Stimulated activated CD4-positive, alpha-beta T cell treated with anti-CD3 and anti-CD28 coated beads, Interleukin-12 subunit alpha, Interleukin-12 subunit beta, amount 100 ng/mL, for 4 hours (primary cell): Measurements from ENCODE around the gene GPN1.
"Not testable (repeated sequence)": the region's sequence is repeated elsewhere in the genome, so short reads cannot be mapped to it uniquely, and the experiment has no call there.

ENCODE experiments used
- DNase-seq: peaks from one replicate; pipeline ENCODE4 v3.0.0-alpha.2; 2020

GPN1 gene

DNA sequence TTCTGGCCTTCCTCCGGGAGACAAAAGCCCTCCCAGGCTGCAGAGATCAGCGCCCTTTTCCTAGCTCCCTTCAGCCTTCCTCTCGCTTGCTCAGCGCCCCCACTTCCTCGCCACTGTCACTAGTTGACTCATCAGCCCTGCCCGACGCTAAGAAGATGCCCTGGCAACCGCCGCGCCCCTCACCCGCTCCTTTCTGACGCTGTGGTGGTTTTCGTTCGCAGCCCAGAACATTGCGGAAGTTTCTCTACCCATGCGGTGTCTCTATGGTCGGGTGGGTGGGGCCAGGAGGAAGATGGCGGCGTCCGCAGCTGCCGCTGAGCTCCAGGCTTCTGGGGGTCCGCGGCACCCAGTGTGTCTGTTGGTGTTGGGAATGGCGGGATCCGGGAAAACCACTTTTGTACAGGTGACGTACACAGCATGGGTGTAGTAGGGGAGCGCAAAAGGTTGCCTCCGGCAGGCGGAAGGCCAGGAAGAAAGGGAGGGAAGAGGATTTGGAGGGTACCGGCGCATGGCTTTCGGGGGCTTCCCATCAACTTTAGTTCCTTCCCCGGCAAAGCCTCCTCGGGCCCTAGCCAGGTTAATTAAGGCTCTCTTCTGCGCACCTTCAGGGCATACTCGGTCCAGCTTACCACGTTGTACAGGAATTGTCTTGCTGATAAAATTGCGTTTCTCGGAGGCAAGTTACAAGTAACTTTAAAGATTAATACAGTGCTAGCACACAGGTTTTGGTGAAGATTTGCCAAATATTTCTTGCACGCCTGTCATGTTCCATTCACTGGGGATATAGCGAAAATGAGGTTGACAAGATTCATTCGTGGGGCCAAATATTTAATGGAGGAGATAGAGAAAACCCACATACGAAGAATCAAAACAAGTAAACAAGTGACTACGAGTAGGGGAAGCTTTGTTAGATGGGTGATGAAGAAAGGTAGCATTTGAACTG is at the start of gene GPN1, which contains the start of gene CCDC121:
GPN1 (plus strand) TSS at position 284 of the 943 bp plus-strand sequence; CDS start at position 293, 9 bp downstream.
CCDC121 (minus strand) TSS at position 246 of the 943 bp plus-strand sequence. CDS start 1,213 bp downstream, outside the sequence.
- peak; percentile 88 for DNase-seq

DNA sequence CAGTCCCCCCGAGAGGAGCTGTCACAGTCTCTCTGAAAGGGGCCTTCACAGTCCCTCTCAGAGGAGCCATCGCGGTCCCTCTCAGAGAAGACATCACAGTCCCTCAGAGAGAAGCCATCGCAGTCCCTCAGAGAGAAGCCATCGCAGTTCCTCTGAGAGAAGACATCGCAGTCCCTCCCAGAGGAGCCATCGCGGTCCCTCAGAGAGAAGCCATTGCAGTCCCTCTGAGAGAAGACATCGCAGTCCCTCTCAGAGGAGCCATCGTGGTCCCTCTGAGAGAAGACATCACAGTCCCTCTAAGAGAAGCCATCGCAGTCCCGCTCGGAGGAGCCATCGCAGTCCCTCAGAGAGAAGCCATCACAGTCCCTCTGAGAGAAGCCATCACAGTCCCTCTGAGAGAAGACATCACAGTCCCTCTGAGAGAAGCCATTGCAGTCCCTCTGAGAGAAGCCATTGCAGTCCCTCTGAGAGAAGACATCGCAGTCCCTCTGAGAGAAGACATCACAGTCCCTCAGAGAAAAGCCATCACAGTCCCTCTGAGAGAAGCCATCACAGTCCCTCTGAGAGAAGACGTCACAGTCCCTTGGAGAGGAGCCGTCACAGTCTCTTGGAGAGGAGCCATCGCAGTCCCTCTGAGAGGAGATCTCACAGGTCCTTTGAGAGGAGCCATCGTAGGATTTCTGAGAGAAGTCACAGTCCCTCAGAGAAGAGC is 47.3 kb upstream of the GPN1 start:
- DNase-seq, result no peak

DNA sequence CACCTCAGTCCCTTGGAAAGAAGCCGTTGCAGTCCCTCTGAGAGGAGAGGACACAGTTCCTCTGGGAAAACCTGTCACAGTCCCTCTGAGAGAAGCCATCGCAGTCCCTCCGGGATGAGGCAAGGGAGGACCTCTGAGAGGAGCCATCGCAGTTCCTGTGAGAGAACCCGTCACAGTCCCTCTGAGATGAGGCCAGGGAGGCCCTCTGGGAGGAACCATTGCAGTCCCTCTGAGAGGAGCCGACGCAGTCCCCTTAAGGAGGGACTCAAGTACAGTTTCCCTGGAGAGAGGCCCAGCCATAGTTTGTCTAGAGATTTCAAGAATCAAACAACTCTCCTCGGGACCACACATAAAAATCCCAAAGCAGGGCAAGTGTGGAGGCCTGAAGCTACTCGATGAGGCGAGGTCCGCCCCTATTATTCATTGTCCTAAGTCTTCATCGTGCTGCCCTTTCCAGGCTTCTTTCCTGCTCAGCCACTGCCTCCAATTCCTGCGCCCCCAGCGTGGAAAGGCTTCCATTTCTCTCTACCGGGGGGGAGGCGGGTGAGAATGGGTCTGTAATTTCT is 46.6 kb upstream of the GPN1 start:
- DNase-seq, result no peak

DNA sequence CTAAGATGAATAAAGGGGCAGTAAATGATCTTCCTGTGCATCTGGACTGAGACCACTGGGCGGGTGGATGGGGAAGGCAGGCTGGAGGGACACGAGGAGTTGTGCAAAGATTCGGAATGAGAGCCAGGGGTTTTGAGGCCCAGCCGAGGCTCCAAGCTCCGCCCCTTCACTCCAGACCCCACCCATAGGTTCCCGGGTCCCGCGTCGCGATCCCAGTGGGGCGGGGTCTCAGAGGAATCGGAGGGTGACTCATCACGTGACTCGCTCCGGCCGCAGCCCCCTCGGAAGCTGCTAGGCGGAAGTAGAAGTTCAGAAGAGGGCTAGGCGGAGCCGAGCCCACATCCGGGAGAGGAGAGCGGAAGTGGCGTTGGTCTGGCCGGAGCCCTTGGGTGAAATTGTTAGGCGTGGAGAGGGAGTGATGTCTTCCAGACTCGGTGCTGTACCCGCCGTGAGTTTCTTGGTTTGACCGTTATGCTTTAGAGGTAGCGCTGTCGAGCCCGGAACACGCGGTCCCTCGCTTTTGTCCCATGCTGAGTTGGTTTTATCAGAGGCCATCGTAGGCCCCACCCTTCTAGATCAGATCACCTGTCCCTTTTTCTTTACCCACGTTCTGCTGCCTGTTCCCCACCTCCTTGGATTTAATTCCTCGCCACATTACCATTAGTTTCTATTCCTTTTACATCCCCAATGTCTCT is 46.0 kb upstream of the GPN1 start, which contains the start of gene ZNF512:
ZNF512 (plus strand) TSS at position 348 of the 695 bp plus-strand sequence; CDS start at position 419, 71 bp downstream.
- DNase-seq, result peak; percentile 74

DNA sequence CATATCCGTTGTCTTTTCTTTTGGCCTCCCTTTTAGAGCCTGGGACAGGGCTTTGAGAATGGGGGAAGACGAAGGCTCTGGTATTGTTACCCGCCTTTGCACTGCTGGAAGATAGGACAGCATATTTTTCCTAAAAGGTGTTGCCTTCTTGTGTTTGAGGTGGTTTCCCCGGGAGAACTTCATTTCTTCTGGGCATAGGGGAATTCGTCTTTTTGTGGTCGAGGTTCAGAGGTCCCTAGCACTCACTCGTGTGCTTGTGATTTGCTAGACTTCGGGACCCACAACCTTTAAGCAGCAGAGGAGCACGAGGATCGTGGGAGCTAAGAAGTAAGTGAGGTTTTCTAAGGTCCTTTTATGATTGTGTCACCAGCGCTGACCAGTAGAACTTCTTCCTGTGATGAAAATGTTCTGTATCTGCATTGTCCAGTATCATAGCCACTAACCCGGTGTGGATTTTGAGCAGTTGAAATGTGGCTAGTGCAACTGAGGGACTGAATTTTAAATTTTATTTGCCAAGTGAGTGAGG is 45.4 kb upstream of the GPN1 start:
- DNase-seq, result no peak

DNA sequence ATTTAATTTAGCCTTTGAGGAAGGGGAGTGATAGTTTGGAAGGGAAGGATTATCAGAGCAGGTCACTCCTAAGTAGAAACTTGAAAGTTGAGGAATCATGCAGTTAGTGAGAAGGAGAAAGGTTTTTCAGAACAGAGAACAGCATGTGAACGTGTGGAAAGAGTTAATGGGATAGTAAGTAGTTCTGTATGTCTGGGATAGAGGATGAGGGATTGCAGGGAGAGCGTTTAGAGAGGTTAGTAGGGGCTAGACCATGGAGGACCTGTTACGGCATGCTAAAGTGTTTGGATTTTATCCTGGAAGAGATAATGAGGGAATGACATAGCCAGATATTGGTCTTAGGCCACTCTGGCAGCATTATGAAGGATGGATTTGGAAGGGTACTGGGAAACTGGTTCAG is 44.3 kb upstream of the GPN1 start:
- no peak for DNase-seq

DNA sequence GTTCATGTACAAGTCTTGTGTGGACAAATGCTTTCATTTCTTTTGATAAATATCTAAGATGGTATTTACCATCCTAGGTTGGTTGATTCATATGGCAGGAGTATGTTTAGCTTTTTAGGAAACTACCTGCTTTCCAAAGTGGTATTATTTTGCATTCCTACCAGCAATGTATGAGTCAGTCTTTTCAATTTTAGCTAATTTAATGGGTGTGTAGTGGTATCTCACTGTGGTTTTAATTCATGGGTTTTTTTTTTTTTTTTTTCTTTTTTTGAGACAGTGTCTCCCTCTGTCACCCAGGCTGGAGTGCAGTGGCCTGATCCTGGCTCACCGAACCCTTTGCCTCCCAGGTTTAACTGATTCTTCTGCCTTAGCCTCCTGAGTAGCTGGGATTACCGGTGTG is 41.8 kb upstream of the GPN1 start:
- DNase-seq, result no peak

DNA sequence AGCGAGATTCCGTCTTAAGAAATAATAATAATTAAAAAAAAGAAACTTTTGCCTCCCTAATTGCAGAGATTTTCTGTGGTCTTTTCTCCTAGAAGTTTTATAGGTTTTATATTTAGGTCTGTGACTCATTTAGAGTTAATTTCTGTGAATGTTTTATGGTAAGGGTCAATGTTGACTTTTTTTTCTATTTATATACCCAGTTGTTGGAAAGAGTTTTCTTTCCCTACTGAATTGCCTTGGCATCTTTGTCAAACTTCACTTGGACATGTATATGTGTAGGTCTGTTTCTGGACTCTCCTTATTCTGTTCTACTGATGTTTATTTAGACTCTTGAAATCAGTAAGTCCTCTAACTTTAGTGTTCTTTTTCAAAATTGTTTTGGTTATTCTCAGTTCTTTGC is 40.5 kb upstream of the GPN1 start:
- no peak for DNase-seq

DNA sequence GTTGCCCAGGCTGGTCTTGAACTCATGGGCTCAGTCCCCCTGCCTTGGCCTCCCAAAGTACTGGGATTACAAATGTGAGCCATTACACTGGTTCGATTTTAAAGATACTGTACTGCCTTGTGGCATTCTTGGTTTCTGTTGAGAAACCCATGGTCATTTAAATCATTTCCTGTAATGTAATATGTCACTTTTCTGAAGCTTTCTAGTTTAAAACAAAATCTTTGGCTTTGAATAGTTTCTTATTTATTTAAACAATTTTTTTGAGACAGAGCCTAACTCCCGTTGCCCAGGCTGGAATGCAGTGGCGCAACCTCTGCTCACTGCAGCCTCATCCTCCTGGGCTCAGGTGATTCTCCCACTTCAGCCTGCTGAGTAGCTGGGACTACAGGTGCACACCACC is 37.1 kb upstream of the GPN1 start:
- no peak for DNase-seq

DNA sequence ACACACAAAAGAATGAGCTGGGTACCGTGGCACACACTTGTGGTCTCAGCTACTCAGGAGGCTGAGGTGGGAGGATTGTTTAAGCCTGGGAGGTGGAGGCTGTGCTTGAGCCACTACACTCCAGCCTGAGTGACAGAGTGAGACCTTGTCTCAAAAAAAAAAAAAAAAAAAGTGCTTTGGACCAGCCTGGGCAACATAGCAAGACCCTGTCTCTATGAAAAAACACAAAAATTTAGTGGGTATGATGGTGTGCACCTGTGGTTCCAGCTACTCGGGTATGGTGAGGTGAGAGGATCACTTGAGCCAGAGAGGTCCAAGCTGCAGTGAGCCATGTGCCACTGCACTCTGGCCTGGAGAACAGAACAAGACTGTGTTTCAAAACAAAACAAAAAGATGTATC is 35.6 kb upstream of the GPN1 start:
- no peak for DNase-seq

DNA sequence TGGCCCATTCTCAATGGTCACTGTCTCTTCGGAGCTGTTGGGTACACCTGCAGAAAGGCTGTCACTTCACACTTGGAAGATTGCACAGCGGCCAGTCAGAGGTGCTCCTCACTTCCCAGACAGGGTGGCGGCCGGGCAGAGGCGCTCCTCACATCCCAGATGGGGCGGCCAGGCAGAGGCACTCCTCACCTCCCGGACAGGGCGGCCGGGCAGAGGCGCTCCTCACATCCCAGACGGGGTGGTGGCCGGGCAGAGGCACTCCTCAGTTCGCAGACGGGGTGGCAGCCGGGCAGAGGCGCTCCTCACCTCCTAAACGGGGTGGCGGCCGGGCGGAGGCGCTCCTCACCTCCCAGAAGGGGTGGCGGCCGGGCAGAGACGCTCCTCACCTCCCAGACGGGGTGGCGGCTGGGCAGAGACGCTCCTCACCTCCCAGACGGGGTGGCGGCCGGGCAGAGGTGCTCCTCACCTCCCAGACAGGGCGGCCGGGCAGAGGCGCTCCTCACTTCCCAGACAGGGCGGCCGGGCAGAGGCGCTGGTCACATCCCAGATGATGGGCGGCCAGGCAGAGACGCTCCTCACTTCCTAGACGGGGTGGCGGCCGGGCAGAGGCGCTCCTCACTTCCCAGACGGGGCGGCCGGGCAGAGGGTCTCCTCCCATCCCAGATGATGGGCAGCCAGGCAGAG is 34.7 kb upstream of the GPN1 start:
- not testable (repeated sequence) for DNase-seq

DNA sequence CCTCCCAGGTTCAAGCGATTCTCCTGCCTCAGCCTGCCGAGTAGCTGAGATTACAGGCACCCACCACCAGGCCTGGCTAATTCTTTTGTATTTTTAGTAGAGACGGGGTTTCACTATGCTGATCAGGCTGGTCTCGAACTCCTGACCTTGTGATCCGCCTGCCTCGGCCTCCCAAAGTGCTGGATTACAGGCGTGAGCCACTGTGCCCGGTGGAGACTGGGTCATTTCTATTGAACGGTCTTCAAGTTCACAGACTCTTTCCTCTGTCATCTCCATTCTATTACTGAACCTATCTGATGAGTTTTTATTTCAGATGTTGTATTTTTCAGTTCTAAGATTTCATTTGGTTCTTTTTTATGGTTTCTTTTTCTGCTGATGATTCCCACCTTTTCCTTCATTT is 33.4 kb upstream of the GPN1 start:
- DNase-seq, result not testable (repeated sequence)

DNA sequence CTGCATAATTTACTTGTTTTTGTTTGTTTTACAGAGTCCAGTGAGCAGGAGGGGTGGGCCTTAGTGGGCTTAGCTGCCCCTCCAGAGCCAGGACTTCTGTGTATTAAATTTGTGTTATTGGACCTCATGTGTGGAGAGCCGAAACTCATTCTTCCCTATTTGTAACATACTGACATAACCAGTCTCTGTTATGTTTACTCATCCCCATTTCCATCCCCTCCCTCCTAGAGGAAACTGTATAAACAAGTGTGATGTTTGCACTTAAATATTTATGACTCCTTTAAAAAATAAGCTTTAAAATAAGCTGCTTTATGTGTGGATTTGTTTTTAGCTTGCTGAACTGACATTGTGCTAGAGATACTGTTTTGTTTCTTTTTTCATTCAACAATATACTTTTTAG is 32.2 kb upstream of the GPN1 start:
- DNase-seq, result no peak

DNA sequence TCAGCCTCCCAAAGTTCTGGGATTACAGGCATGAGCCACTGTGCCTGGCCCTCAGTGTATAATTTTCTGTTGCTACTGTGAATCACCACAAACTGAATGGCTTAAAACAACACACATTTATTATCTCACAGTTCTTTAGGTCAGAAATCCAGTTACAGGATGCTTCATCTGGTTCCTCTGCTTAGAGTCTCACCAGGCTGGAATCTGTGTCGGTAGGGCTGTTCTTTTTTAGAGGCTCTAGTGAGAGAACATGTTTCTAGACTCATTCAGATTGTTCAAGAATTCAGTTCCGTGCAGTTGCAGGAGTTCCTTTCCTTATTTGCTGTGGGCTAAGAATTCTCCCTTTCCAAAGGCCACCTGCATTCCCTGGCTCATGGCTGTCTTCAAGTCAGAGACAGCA is 22.2 kb upstream of the GPN1 start:
- DNase-seq, result no peak

DNA sequence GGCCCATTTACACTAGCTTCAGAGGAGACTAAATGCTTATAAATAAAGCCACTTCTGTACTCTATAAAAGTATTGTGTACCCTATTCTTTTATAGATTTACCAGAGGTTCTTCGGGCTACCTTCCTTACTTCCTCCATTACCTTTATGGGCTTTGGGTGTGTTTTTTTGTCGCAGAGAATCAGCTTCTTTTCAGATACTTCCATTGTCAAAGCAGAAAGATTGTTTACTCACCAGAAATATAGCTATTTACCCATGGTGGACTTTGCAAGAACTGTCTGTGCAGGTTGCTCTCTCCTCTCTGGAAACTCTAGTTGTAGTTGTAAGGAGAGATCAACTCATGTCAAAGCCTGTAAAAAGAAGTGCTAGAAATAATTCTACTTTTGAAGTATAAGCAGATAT is 14.9 kb upstream of the GPN1 start:
- DNase-seq, result no peak

DNA sequence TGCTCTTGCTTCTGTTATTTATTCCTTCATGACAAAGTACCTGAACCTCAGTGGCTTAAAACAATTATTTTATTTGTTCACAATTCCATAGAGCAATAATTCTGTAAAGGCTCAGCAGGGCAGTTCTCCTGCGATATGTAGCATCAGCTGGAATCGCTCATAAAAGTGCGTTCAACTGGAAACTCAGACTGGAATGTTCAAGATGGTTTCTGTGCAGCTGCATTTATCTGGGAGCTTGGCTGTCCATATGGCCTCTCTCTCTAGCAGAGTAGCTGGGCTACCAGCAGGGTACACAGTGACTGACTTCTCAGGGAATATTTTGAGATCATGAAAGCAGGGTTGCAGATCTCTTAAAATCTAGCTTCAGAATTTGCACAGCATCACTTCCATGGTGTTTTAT is 13.5 kb upstream of the GPN1 start:
- no peak for DNase-seq

DNA sequence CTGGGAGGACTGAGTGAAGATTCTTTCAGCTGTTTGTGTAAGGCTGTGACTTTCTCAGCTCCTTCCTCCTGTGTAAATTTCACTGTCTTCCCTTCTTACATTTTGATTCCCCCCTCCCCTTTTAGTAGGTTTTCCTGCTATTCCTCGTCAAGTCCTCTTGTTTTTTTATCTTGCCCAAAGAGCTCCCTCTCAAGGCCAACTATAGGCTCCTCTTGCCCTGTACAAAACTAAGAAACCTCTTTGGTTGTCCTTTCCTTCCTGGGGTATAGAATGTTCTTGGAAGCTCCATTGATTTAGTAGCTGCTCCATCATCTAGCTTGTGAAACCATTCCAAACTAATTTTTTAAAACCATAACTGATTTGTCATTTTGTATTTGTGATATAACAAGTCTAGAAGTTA is 7.3 kb upstream of the GPN1 start:
- no peak for DNase-seq

DNA sequence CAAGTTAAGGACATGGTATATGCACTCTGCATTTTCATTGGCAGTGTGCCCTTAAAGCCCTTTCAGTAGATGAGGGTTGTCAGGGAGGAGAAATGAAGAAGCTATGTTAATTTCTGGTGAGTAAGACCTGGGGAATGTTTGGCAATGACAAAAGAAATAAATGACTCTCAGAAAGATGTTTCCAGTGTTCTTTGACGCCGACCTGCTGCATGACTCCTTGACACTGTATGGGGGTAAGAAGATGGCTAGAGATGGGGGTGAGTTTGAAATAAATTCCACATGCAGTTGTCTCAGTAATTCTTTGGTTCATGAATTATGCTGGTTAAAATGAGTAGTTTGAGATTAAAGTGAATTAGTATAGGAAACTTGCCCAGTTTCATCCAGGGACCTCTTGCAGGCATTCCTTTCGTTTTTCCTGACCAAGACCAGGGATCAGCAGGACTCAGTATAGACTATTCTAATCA is 5.9 kb upstream of the GPN1 start:
- no peak for DNase-seq

DNA sequence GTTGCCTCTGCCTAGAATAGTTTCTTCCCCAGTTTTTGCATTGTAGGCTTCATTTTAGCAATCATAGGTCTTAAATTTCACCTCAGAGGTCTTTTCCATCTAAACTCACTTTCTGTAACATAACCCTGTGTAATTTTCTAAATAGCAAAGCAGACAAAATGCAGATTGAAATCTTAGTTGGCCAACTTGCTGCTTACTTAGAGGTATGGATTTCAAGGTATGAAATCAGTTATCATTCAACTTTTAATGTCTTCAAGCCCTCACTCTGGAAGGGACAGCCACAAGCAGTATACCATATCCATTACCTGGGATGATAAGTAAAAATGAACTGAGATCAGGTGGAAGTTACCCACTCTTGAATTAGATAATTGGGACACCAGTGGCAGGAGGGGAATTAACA is 3.9 kb upstream of the GPN1 start:
- DNase-seq, result no peak

DNA sequence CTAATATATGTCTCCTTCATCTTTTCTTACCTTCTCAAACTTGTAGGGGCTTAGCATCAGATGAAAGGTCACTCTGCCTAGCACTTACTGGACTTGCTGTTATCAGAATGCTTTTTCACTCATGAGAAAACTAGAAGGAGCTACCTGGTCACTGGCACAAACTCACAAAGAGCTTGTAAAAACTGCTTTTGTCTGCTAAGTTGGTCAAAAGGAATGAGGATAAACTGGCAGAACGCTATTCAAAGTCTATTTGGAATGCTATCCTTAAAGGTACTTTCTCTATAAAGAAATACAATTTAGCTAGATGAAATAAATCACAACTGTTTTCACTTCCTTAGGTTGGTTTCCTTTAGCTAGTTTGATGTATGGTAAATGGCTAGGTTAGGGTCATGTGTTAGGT is 2.5 kb upstream of the GPN1 start:
- DNase-seq, result not testable (repeated sequence)

DNA sequence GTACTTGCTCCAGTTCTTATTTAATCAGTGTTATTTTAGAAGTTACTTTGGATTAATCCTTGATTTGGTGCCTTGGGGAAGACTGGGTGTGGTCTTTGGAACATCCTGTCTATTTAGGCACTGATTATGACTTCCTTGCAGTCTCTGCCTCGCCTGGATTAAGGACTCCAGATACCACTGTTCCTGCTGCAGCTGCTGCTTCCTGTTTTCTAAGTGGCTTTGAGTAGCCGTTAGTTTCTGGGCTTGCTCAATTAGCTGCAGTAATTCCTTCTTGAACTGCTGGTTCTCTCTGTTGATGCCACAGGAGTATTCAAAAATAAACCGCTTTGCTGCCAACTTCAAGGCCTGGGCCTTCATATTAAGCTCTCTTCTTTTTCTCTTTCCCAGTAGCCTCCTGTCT is 1.9 kb upstream of the GPN1 start:
- not testable (repeated sequence) for DNase-seq
